ENCODE data around the gene ACAD10. TPM values are rescaled to one million over a fixed set of nuclear protein-coding genes. Genes with fewer than 3 reads are reported as not detected.
A peak's percentile ranks its signal among the peaks of the same experiment; 100 is the strongest.

The ACAD10 gene
- total and polyA plus RNA-seq, 3 experiments from 2014 or later = 13.0 to 21.6 (median 20.7) TPM

- POLR2A ChIA-PET = no interaction called here
- no peak for DNase-seq
- H3K4me3 Mint-ChIP-seq = no peak overlapping the region
- peak overlapping the region in 2 of 8 donors; percentile 12 to 44 for H3K27ac Mint-ChIP-seq
- H3K27me3 Mint-ChIP-seq = peaks cover 0 to 3% of the 10 kb centered on the region in 2 donors
- CTCF ChIA-PET = interaction anchor here (1.3 kb wide), 1 partner anchor 27 kb away, joined by 3 read pairs; no protein-coding TSS in a partner anchor
- no peaks in the 10 kb centered on the region for H3K27me3 ChIP-seq (ENCODE audit: insufficient read depth, low read length, poor library complexity, severe bottlenecking)
- H3K9me3 ChIP-seq (ENCODE audit: low read length) = no peaks in the 10 kb centered on the region
- no peak overlapping the region for H3K4me3 ChIP-seq (ENCODE audit: low read length)
- no peak overlapping the region for H3K27ac ChIP-seq (ENCODE audit: low read depth, low read length)
- no peaks in the 10 kb centered on the region for H3K9me3 Mint-ChIP-seq
- peaks cover 0 to 4% (median 0%) of the 10 kb centered on the region in 3 donors for H3K36me3 Mint-ChIP-seq
- H3K36me3 ChIP-seq (ENCODE audit: insufficient read depth, low read length) = no peaks in the 10 kb centered on the region
- H3K4me1 ChIP-seq (ENCODE audit: insufficient read depth, low read length) = no peaks in the 10 kb centered on the region
- no peaks in the 10 kb centered on the region for H3K4me1 Mint-ChIP-seq
Observed at GRCh38 chr12:111784953-111785352, 99.1 kb downstream of the ACAD10 start.

GRCh38 chr12:111785651-111786050 lies 99.8 kb downstream of the ACAD10 start:
- no peaks in the 10 kb centered on the region for H3K36me3 ChIP-seq (ENCODE audit: insufficient read depth, low read length)
- DNase-seq = no peak
- CTCF ChIA-PET = interaction anchor here (1.3 kb wide), 1 partner anchor 28 kb away, joined by 3 read pairs; no protein-coding TSS in a partner anchor
- POLR2A ChIA-PET = no interaction called here
- no peak overlapping the region for H3K27ac ChIP-seq (ENCODE audit: low read depth, low read length)
- H3K27me3 ChIP-seq (ENCODE audit: insufficient read depth, low read length, poor library complexity, severe bottlenecking) = no peaks in the 10 kb centered on the region
- H3K4me3 Mint-ChIP-seq = no peak overlapping the region
- H3K36me3 Mint-ChIP-seq = peaks cover 0 to 4% (median 0%) of the 10 kb centered on the region in 3 donors
- no peak overlapping the region for H3K4me3 ChIP-seq (ENCODE audit: low read length)
- H3K9me3 Mint-ChIP-seq = no peaks in the 10 kb centered on the region
- no peaks in the 10 kb centered on the region for H3K4me1 Mint-ChIP-seq
- no peaks in the 10 kb centered on the region for H3K9me3 ChIP-seq (ENCODE audit: low read length)
- no peaks in the 10 kb centered on the region for H3K4me1 ChIP-seq (ENCODE audit: insufficient read depth, low read length)
- H3K27me3 Mint-ChIP-seq = peaks cover 0 to 3% of the 10 kb centered on the region in 2 donors
- H3K27ac Mint-ChIP-seq = no peak overlapping the region

- Histone ChIP-seq H3K4me3 (ENCODE audit: low read length) (no peak overlapping the region), H3K27ac (ENCODE audit: low read depth, low read length) (no peak overlapping the region), H3K27me3 (ENCODE audit: insufficient read depth, low read length, poor library complexity, severe bottlenecking) (no peaks in the 10 kb centered on the region), H3K36me3 (ENCODE audit: insufficient read depth, low read length) (no peaks in the 10 kb centered on the region), H3K4me1 (ENCODE audit: insufficient read depth, low read length) (no peaks in the 10 kb centered on the region), H3K9me3 (ENCODE audit: low read length) (no peaks in the 10 kb centered on the region)
- H3K27ac Mint-ChIP-seq = peak overlapping the region in 1 of 8 donors; percentile 29
- ChIA-PET CTCF (no interaction called here), POLR2A (no interaction called here)
- H3K9me3 Mint-ChIP-seq = no peaks in the 10 kb centered on the region
- H3K36me3 Mint-ChIP-seq = no peaks in the 10 kb centered on the region
- peaks cover 0 to 3% of the 10 kb centered on the region in 2 donors for H3K27me3 Mint-ChIP-seq
- no peak for DNase-seq
- H3K4me3 Mint-ChIP-seq = no peak overlapping the region
- no peaks in the 10 kb centered on the region for H3K4me1 Mint-ChIP-seq
Observed at GRCh38 chr12:111788178-111788654, 102.4 kb downstream of the ACAD10 start.

- no peak overlapping the region for H3K4me3 ChIP-seq (ENCODE audit: low read length)
- H3K4me3 Mint-ChIP-seq = no peak overlapping the region
- H3K9me3 Mint-ChIP-seq = no peaks in the 10 kb centered on the region
- H3K36me3 ChIP-seq (ENCODE audit: insufficient read depth, low read length) = no peaks in the 10 kb centered on the region
- no peak overlapping the region for H3K27ac ChIP-seq (ENCODE audit: low read depth, low read length)
- no peaks in the 10 kb centered on the region for H3K27me3 ChIP-seq (ENCODE audit: insufficient read depth, low read length, poor library complexity, severe bottlenecking)
- H3K27me3 Mint-ChIP-seq = peaks cover 0 to 3% of the 10 kb centered on the region in 2 donors
- no peak for DNase-seq
- no peaks in the 10 kb centered on the region for H3K4me1 Mint-ChIP-seq
- H3K9me3 ChIP-seq (ENCODE audit: low read length) = no peaks in the 10 kb centered on the region
- POLR2A ChIA-PET = interaction anchor here (0.7 kb wide), 1 partner anchor 472 kb away, joined by 4 read pairs; no protein-coding TSS in a partner anchor
- no peaks in the 10 kb centered on the region for H3K36me3 Mint-ChIP-seq
- H3K4me1 ChIP-seq (ENCODE audit: insufficient read depth, low read length) = no peaks in the 10 kb centered on the region
- H3K27ac Mint-ChIP-seq = peak overlapping the region in 1 of 8 donors; percentile 36
- CTCF ChIA-PET = interaction anchor here (0.7 kb wide), 1 partner anchor 23 kb away, joined by 3 read pairs; no protein-coding TSS in a partner anchor
Observed at GRCh38 chr12:111789779-111790178, 103.9 kb downstream of the ACAD10 start.

- Mint-ChIP-seq H3K27me3 (peaks cover 0 to 3% of the 10 kb centered on the region in 2 donors), H3K4me3 (no peak overlapping the region), H3K9me3 (no peaks in the 10 kb centered on the region), H3K36me3 (no peaks in the 10 kb centered on the region), H3K4me1 (no peaks in the 10 kb centered on the region), H3K27ac (no peak overlapping the region)
- POLR2A ChIA-PET = no interaction called here
- Histone ChIP-seq H3K9me3 (ENCODE audit: low read length) (no peaks in the 10 kb centered on the region), H3K4me1 (ENCODE audit: insufficient read depth, low read length) (no peaks in the 10 kb centered on the region), H3K36me3 (ENCODE audit: insufficient read depth, low read length) (no peaks in the 10 kb centered on the region), H3K27ac (ENCODE audit: low read depth, low read length) (no peak overlapping the region), H3K4me3 (ENCODE audit: low read length) (no peak overlapping the region), H3K27me3 (ENCODE audit: insufficient read depth, low read length, poor library complexity, severe bottlenecking) (no peaks in the 10 kb centered on the region)
- CTCF ChIA-PET = no interaction called here
- DNase-seq = no peak
Observed at GRCh38 chr12:111791507-111791906, 105.7 kb downstream of the ACAD10 start.

- DNase-seq = no peak
- Mint-ChIP-seq H3K4me3 (no peak overlapping the region), H3K4me1 (no peaks in the 10 kb centered on the region), H3K27me3 (no peaks in the 10 kb centered on the region), H3K9me3 (no peaks in the 10 kb centered on the region), H3K27ac (no peak overlapping the region), H3K36me3 (no peaks in the 10 kb centered on the region)
- Histone ChIP-seq H3K9me3 (ENCODE audit: low read length) (no peaks in the 10 kb centered on the region), H3K4me1 (ENCODE audit: insufficient read depth, low read length) (no peaks in the 10 kb centered on the region), H3K36me3 (ENCODE audit: insufficient read depth, low read length) (no peaks in the 10 kb centered on the region), H3K4me3 (ENCODE audit: low read length) (no peak overlapping the region), H3K27me3 (ENCODE audit: insufficient read depth, low read length, poor library complexity, severe bottlenecking) (no peaks in the 10 kb centered on the region), H3K27ac (ENCODE audit: low read depth, low read length) (no peak overlapping the region)
- POLR2A ChIA-PET = no interaction called here
- CTCF ChIA-PET = no interaction called here
Observed at GRCh38 chr12:111792155-111792855, 106.5 kb downstream of the ACAD10 start.

- ChIA-PET POLR2A (no interaction called here), CTCF (no interaction called here)
- Histone ChIP-seq H3K4me1 (ENCODE audit: insufficient read depth, low read length) (no peaks in the 10 kb centered on the region), H3K9me3 (ENCODE audit: low read length) (no peaks in the 10 kb centered on the region), H3K27me3 (ENCODE audit: insufficient read depth, low read length, poor library complexity, severe bottlenecking) (no peaks in the 10 kb centered on the region), H3K36me3 (ENCODE audit: insufficient read depth, low read length) (no peaks in the 10 kb centered on the region), H3K4me3 (ENCODE audit: low read length) (no peak overlapping the region), H3K27ac (ENCODE audit: low read depth, low read length) (no peak overlapping the region)
- Mint-ChIP-seq H3K27me3 (no peaks in the 10 kb centered on the region), H3K4me3 (no peak overlapping the region), H3K9me3 (no peaks in the 10 kb centered on the region), H3K27ac (no peak overlapping the region), H3K4me1 (no peaks in the 10 kb centered on the region), H3K36me3 (no peaks in the 10 kb centered on the region)
- DNase-seq = no peak
Observed at GRCh38 chr12:111792856-111793235, 107.0 kb downstream of the ACAD10 start.

GRCh38 chr12:111798182-111798581 lies 112.3 kb downstream of the ACAD10 start:
- CTCF ChIA-PET = no interaction called here
- no peak overlapping the region for H3K4me3 ChIP-seq (ENCODE audit: low read length)
- POLR2A ChIA-PET = no interaction called here
- H3K36me3 ChIP-seq (ENCODE audit: insufficient read depth, low read length) = no peaks in the 10 kb centered on the region
- Mint-ChIP-seq H3K4me3 (no peak overlapping the region), H3K9me3 (no peaks in the 10 kb centered on the region), H3K27ac (no peak overlapping the region), H3K36me3 (no peaks in the 10 kb centered on the region), H3K27me3 (no peaks in the 10 kb centered on the region), H3K4me1 (no peaks in the 10 kb centered on the region)
- no peaks in the 10 kb centered on the region for H3K27me3 ChIP-seq (ENCODE audit: insufficient read depth, low read length, poor library complexity, severe bottlenecking)
- H3K9me3 ChIP-seq (ENCODE audit: low read length) = no peaks in the 10 kb centered on the region
- no peaks in the 10 kb centered on the region for H3K4me1 ChIP-seq (ENCODE audit: insufficient read depth, low read length)
- no peak overlapping the region for H3K27ac ChIP-seq (ENCODE audit: low read depth, low read length)
- DNase-seq = no peak

Measured in CD8-positive, alpha-beta memory T cell (primary cell).